GM12878 (cell line): ENCODE measurements around the gene SLC4A2. TPM values are rescaled to one million over a fixed set of nuclear protein-coding genes. Genes with fewer than 3 reads are reported as not detected.

Source experiments
- ATAC-seq: fragments of 200-7000 bp; cut with Tn5 transposase; 3 replicates; pipeline ENCODE4 v1.9.1; 2020; ENCODE audit warnings: mild to moderate bottlenecking, moderate library complexity
- BruUV-seq: library from RNA; stranded (reverse); fragments of 400-500 nt; replicated peaks from 2 replicates; lab custom pipeline; 2021; lab: Mats Ljungman, UMichigan
- CTCF ChIA-PET: fragments of 300-600 bp; sonication (Branson Sonifier 250); formaldehyde crosslinking; extraction: SDS; loops from one replicate; lab custom pipeline; 2021; ENCODE audit warnings: inconsistent platforms; lab: Yijun Ruan, JAX
- POLR2A ChIA-PET: fragments of 350-600 bp; formaldehyde crosslinking; extraction: SDS; loops from one replicate; lab custom pipeline; 2021; ENCODE audit warnings: inconsistent platforms; lab: Charles Lee
- RAD21 ChIA-PET: fragments of 300-600 bp; sonication (Branson Sonifier 250); formaldehyde crosslinking; loops from one replicate; lab custom pipeline; 2023; ENCODE audit warnings: antibody characterized with exemption; ENCODE audit not compliant: unreplicated experiment; lab: Charles Lee
- SMC1A ChIA-PET: fragments of 300-600 bp; sonication (Branson Sonifier 250); formaldehyde crosslinking; loops from one replicate; lab custom pipeline; 2023; ENCODE audit not compliant: unreplicated experiment, uncharacterized antibody; lab: Charles Lee
- DNase-seq: peaks from one replicate; pipeline ENCODE4 v3.0.0-alpha.2; 2011; ENCODE audit warnings: low read depth, low spot score
- FAIRE-seq: peaks from 3 replicates; lab custom pipeline; 2011; peaks lifted over from hg19 to GRCh38; lab: Jason Lieb, UNC
- H2AFZ ChIP-seq: 2 replicates; pipeline ENCODE4 v1.6.0; 2011; ENCODE audit warnings: low read depth, low read length, control low read depth; ENCODE audit not compliant: control insufficient read depth
- H3K27ac ChIP-seq: 2 replicates; pipeline ENCODE4 v1.5.1; 2011; ENCODE audit warnings: control low read depth; ENCODE audit not compliant: control insufficient read depth, insufficient read depth
- H3K27me3 ChIP-seq, 2 experiments: replicated peaks in 1 of 2; 2 replicates each; pipeline versions ENCODE4 v1.6.0 to v1.6.1; 2011; ENCODE audit warnings: low read length in 1 of 2; ENCODE audit not compliant: control insufficient read depth in 2 of 2, insufficient read depth in 2 of 2
- H3K36me3 ChIP-seq, 2 experiments: 2 replicates each; pipeline ENCODE4 v1.5.1; 2011; ENCODE audit warnings: low read length in 1 of 2; ENCODE audit not compliant: control insufficient read depth in 2 of 2, insufficient read depth in 2 of 2
- H3K4me1 ChIP-seq: 2 replicates; pipeline ENCODE4 v1.6.1; 2011; ENCODE audit warnings: mild to moderate bottlenecking, low read length, moderate library complexity, mixed read lengths; ENCODE audit not compliant: control insufficient read depth, insufficient read depth
- H3K4me2 ChIP-seq: 2 replicates; pipeline ENCODE4 v1.6.0; 2011; ENCODE audit warnings: control low read depth; ENCODE audit not compliant: control insufficient read depth, insufficient read depth
- H3K4me3 ChIP-seq: fragments of 200-600 bp; sonication (generic); 2 replicates; pipeline ENCODE4 v1.5.1; 2016
- H3K79me2 ChIP-seq: 2 replicates; pipeline ENCODE4 v1.6.0; 2011; ENCODE audit warnings: low read length; ENCODE audit not compliant: control insufficient read depth, insufficient read depth
- H3K9ac ChIP-seq: 2 replicates; pipeline ENCODE4 v1.8.0; 2011; ENCODE audit warnings: low read length, control low read depth, mixed read lengths; ENCODE audit not compliant: control insufficient read depth, insufficient read depth
- H3K9me3 ChIP-seq: replicated peaks from 3 replicates; pipeline ENCODE4 v1.5.1; 2011; ENCODE audit warnings: mild to moderate bottlenecking, low read length; ENCODE audit not compliant: control insufficient read depth, insufficient read depth
- H4K20me1 ChIP-seq: 2 replicates; pipeline ENCODE4 v1.6.0; 2011; ENCODE audit not compliant: control insufficient read depth, insufficient read depth
- BCL3 ChIP-seq: IDR thresholded peaks from 2 replicates; pipeline ENCODE4 v1.6.1; 2011; ENCODE audit warnings: borderline replicate concordance, low read depth, mild to moderate bottlenecking, moderate library complexity, low read length; ENCODE audit not compliant: insufficient read depth, poor library complexity, severe bottlenecking
- BMI1 ChIP-seq: fragments of 450-650 bp; IDR thresholded peaks from 2 replicates; pipeline ENCODE4 v1.6.1; 2016; ENCODE audit warnings: mild to moderate bottlenecking, moderate library complexity, borderline replicate concordance
- BRCA1 ChIP-seq: IDR thresholded peaks from 2 replicates; pipeline ENCODE4 v1.6.1; 2011; ENCODE audit warnings: low read depth, low read length, improper control_type of control experiment
- CEBPZ ChIP-seq: fragments of 150-350 bp; IDR thresholded peaks from 2 replicates; pipeline ENCODE4 v1.6.1; 2016; ENCODE audit warnings: low read depth, low read length
- EGR1 ChIP-seq, 2 experiments: IDR thresholded peaks; 1 replicate in 1 of 2; 2 replicates in 1 of 2; pipeline ENCODE4 v1.6.1; 2011 to 2012; ENCODE audit warnings: low read depth in 2 of 2, low read length in 2 of 2, borderline replicate concordance in 1 of 2, mild to moderate bottlenecking in 1 of 2, moderate library complexity in 1 of 2
- GABPA ChIP-seq: IDR thresholded peaks from 2 replicates; pipeline ENCODE4 v1.6.1; 2014; ENCODE audit warnings: antibody characterized with exemption, low read depth, mild to moderate bottlenecking, inconsistent platforms
- POLR2A ChIP-seq: IDR thresholded peaks from 2 replicates; pipeline ENCODE4 v1.6.1; 2011; ENCODE audit warnings: low read depth, mild to moderate bottlenecking, low read length
- PRDM15 ChIP-seq: fragments of 450-650 bp; formaldehyde crosslinking; IDR thresholded peaks from 2 replicates; pipeline ENCODE4 v1.4.0; 2020; ENCODE audit warnings: mild to moderate bottlenecking, moderate library complexity
- RELA ChIP-seq: fragments of 450-650 bp; IDR thresholded peaks from 2 replicates; pipeline ENCODE4 v1.8.0; 2014; ENCODE audit warnings: borderline replicate concordance; ENCODE audit not compliant: partially characterized antibody
- RFX5 ChIP-seq: IDR thresholded peaks from 2 replicates; pipeline ENCODE4 v1.6.1; 2011; ENCODE audit warnings: low read depth, low read length, improper control_type of control experiment
- SIX5 ChIP-seq: IDR thresholded peaks from 2 replicates; pipeline ENCODE4 v1.6.1; 2011; ENCODE audit warnings: mild to moderate bottlenecking, low read depth, low read length, moderate library complexity; ENCODE audit not compliant: severe bottlenecking
- SUZ12 ChIP-seq: fragments of 200-600 bp; sonication (generic); IDR thresholded peaks from one replicate; pipeline ENCODE4 v1.6.1; 2018; ENCODE audit warnings: antibody characterized with exemption, mild to moderate bottlenecking; ENCODE audit not compliant: unreplicated experiment
- TBL1XR1 ChIP-seq: IDR thresholded peaks from 2 replicates; pipeline ENCODE4 v1.6.1; 2012; ENCODE audit warnings: low read depth, low read length, improper control_type of control experiment
- WGBS: methylation state at CpG from one replicate; pipeline ENCODE4 v1.1.6; 2016; ENCODE audit warnings: low lambda C conversion rate; ENCODE audit not compliant: insufficient replicate concordance, insufficient coverage; ENCODE audit errors: missing lambda C conversion rate; 5-methylcytosine and 5-hydroxymethylcytosine counted together
- in situ Hi-C: fragments of 300-500 bp; cut with MboI; formaldehyde crosslinking; loops from 9 replicates; pipeline ENCODE4 v1.14.3; 2018; ENCODE audit warnings: mixed read lengths
- intact Hi-C: fragments of 100-400 bp; cut with micrococcal nuclease; formaldehyde crosslinking; loops from one replicate; pipeline ENCODE4 v1.14.2; 2022; ENCODE audit not compliant: unreplicated experiment
- polyA plus RNA-seq, 11 experiments: library from polyadenylated mRNA; depleted of rRNA in 4 of 11; unstranded in 6 of 11; stranded (reverse) in 5 of 11; fragments of >200 nt; fragmentation: Nextera tagmentation in 4 of 11; fragmentation: Illumina TruSeq in 1 of 11; extraction: Ambion mirVana in 4 of 11; extraction: Trizol in 1 of 11; gene quantifications; 1 replicate in 1 of 11; 2 replicates in 10 of 11; pipeline versions ENCODE4 v1.2.1 to v1.2.3, GENCODE V29; 2011 to 2016; ENCODE audit warnings: inconsistent platforms in 2 of 11, missing spikeins in 2 of 11, low read depth in 1 of 11
- total RNA-seq, 4 experiments: library from RNA; depleted of rRNA in 3 of 4; stranded (reverse); fragments of >200 nt in 3 of 4; fragmentation: Illumina TruSeq in 1 of 4; extraction: Trizol in 1 of 4; gene quantifications; 2 replicates each; pipeline versions ENCODE4 v1.2.1 to v1.2.3, GENCODE V29; 2013 to 2021

SLC4A2 gene
- total and polyA plus RNA-seq, 10 of the 15 experiments (the other 5 are each of a cell fraction or from before 2014, with no cell fraction given): 2.7 to 78.6 (median 30.1) TPM

- TF ChIP-seq BCL3: no peak
- no peak for TF ChIP-seq PRDM15
Measured at GRCh38 chr7:151104411-151105235, 45.2 kb downstream of the SLC4A2 start (continued).

- ChIA-PET CTCF (interaction anchor here (1.4 to 3.0 kb wide), 4 partner anchors 16 to 99 kb away, joined by 4 to 15 read pairs (median 5); no protein-coding TSS in a partner anchor), POLR2A (interaction anchor here (0.5 to 1.4 kb wide), 3 partner anchors 13 to 97 kb away, joined by 3 to 6 read pairs (median 4); no protein-coding TSS in a partner anchor), SMC1A (interaction anchor here (1.0 kb wide), 1 partner anchor 40 kb away, joined by 3 read pairs; no protein-coding TSS in a partner anchor), RAD21 (interaction anchor here (1.0 kb wide), 1 partner anchor 80 kb away, joined by 4 read pairs; the partner anchor contains the start of gene ABCB8)
- H3K4me3 ChIP-seq: no peak overlapping the region
- BruUV-seq: no TSS peak
- H3K79me2 ChIP-seq: no peaks in the 10 kb centered on the region; the same call in none of the 2 replicates
- no peaks in the 10 kb centered on the region for H3K4me1 ChIP-seq
- intact Hi-C loops: no loop called here
- H3K27me3 ChIP-seq: no peaks in the 10 kb centered on the region
- H2AFZ ChIP-seq: no peak overlapping the region
- H3K9ac ChIP-seq: no peak overlapping the region
- 63% methylated on average over 7 of the region's 10 CpGs for WGBS
- no peak for DNase-seq
- no peak for ATAC-seq
- in situ Hi-C loops: no loop called here
- H3K36me3 ChIP-seq: peaks cover 1 to 4% of the 10 kb centered on the region in 2 experiments; a peak in 2 of 4 replicates
- no peaks in the 10 kb centered on the region for H3K9me3 ChIP-seq
- H3K4me2 ChIP-seq: no peak overlapping the region
- FAIRE-seq: no peak
- H3K27ac ChIP-seq: no peak overlapping the region
- peaks cover 3% of the 10 kb centered on the region; the same call in 1 of the 2 replicates for H4K20me1 ChIP-seq
- TF ChIP-seq POLR2A: no peak
- TF ChIP-seq EGR1 (IDR thresholded peaks at IDR 0.05; ENCODE audit: borderline replicate concordance in 1 of 2, low read depth in 2 of 2, low read length in 2 of 2): no peak
- TF ChIP-seq BMI1: no peak
- no peak for TF ChIP-seq GABPA
- no peak for TF ChIP-seq SUZ12
- TF ChIP-seq TBL1XR1: no peak
- no peak for TF ChIP-seq CEBPZ
- no peak for TF ChIP-seq SIX5
- no peak for TF ChIP-seq RFX5
- TF ChIP-seq BRCA1: no peak
- TF ChIP-seq RELA: no peak
Measured at GRCh38 chr7:151107882-151108281, 48.5 kb downstream of the SLC4A2 start.
